RCC 7860 (cell line): ENCODE results near the gene STK11IP.

ENCODE experiments used
- DNase-seq: peaks from one replicate; pipeline ENCODE4 v3.0.0-alpha.2; 2015; ENCODE audit warnings: low spot score
- FAIRE-seq: peaks from 2 replicates; lab custom pipeline; 2012; peaks lifted over from hg19 to GRCh38; lab: Jason Lieb, UNC

The STK11IP gene

GRCh38 chr2:219614076-219614860 is 16.6 kb downstream of the STK11IP start:
- FAIRE-seq (no peak), DNase-seq (no peak)

DNA sequence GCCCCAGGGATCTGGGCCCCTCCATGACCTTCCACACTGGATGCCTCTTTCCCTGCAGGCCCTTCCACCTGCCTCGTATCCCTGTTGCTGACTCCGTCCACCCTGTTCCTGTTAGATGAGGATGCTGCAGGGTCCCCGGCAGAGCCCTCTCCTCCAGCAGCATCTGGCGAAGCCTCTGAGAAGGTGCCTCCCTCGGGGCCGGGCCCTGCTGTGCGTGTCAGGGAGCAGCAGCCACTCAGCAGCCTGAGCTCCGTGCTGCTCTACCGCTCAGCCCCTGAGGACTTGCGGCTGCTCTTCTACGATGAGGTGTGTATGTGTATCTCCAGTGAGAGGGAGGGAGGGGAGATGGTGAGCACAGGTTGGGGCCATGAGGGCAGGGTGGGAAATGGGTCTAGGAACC is 17.4 kb downstream of the STK11IP start:
- no peak for DNase-seq

GRCh38 chr2:219615894-219616293 is 18.2 kb downstream of the STK11IP start:
- DNase-seq (no peak), FAIRE-seq (no peak)

More for the DNA sequence above, 17.4 kb downstream of the STK11IP start:
- FAIRE-seq = no peak

GRCh38 chr2:219616550-219616949 is 18.9 kb downstream of the STK11IP start:
- no peak for FAIRE-seq
- no peak for DNase-seq

DNA sequence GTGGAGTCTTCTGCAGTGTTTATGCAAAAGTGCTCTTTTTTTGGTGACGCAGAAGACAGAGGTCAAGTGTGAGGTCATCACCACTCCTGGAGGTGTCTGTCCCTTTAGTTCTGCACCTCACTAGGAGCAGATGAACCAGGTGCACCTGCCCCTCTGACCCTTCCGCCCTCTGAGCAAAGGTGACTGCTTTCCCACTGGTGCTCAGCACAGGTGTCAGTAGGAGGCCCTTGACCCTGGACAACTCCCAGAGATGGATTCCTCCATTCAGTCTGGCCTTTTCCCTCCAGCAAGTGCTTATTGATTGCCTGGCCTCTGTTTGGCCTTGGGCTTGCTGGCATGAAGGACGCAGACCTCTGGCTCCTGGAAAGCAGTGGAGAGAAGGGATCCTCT is 21.1 kb downstream of the STK11IP start:
- no peak for DNase-seq
- FAIRE-seq = no peak

DNA sequence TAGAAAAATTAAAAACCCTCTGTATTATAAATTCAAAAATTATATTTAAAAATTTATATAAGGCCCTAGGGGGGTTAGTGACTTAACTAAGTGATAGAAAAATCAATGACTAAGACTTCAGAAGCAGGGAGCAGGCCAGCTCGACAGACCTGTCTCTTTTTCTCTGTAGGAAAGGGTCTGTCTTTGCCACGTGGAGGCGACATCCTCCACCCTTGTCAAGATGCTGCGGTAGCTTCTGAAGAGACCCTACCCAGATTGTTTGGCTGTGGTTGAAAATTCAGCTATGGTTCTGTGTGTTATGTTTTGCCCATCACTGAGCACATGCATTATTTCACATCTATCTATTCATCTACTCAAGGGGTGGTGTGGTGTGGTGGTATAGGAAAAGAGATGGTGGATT is 21.6 kb downstream of the STK11IP start:
- DNase-seq (no peak), FAIRE-seq (no peak)

GRCh38 chr2:219620546-219620945 is 22.9 kb downstream of the STK11IP start:
- FAIRE-seq (no peak), DNase-seq (no peak)

GRCh38 chr2:219621935-219622334 is 24.3 kb downstream of the STK11IP start:
- no peak for FAIRE-seq

GRCh38 chr2:219622472-219622871 is 24.8 kb downstream of the STK11IP start:
- no peak for DNase-seq
- no peak for FAIRE-seq

More at GRCh38 chr2:219621935-219622334, 24.3 kb downstream of the STK11IP start:
- no peak for DNase-seq

DNA sequence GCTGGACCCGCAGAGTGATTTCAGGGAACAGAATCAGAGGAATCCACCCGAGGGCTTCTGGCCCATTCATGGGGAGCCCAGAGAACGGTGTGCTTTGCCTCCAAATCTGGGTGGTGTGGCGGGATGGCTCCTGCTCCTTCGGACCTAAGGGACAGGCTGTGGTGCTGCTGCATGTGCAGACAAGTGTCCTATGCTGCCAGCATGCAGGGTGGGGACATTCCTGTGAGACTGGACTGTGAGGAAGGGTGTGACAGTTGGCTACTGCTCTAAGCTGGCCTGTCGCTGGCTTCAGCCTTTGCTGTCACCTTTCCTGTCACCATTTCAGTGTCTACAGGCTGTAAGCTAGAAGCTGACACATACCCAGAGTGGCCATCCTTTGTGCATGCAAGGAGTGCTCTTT is 26.9 kb downstream of the STK11IP start:
- DNase-seq (no peak), FAIRE-seq (no peak)

DNA sequence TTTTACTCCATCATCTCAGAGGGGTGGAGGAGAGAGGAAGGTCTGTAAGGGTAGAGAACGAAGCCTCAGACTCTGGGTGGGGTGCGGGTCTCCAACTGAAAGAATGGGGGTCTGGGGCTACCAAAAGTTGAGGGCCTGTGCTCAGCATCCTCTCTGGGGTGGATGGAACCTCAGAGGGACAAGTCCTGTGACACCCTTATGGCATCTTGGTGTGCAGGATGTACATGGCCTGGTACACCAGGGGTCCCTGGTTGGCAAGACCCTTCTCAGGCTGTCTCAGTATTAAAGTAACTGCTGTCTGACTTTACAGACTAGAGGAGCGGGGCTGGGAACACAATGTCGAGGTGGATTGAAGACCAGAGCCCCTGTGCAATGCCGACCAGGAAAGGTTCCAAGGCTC is 27.5 kb downstream of the STK11IP start:
- no peak for FAIRE-seq
- no peak for DNase-seq

- DNase-seq (no peak), FAIRE-seq (no peak)
These were observed 28.9 kb downstream of the STK11IP start for GRCh38 chr2:219626540-219626939.

DNA sequence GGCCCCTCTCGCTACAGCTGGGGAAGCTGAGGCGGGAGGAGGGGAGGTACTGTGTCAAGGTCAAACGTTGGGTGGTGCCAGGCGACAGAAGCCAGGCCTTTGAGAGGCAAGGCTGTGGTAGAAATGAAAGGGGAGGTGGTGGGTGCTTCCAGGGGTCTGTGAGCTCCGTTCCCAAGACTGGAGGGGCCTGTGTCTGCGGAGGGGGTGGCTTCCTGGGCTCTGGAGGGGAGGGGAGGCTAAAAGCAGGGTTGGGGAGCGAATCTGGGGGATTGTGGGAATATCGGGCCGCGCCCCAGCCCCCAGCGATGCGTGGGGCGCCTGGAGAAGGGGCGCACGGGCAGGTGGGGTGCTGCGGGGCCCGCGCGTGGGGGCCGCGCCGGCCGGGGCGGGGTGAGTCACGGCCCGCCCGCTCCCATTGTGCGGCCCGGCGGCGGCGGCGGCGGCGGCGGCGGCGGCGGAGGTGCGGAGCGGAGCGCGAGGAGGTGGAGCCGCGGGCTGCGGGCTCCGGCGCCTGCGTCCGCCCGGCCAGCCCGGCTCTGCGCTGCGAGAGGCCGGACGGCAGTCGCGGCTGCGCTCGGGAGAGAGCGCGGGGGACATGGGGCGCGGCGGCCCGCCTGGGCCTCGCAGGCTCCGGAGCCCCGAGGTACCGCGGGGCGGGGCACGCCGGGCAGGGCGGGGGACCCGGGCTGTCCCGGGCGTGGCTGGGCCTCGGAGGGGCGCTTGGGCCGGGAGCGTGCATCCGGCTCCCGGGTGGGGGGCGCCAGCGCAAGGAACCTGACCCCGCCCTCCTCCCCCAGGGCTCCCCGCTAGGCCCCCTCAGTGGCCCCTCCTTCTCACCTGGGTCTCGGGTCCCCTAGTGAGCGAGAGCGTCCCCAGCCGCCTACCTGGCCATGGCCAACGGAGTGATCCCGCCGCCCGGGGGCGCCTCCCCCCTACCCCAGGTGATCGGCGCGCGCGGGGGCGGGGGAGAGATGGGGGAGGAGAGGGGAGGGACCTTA is 29.7 kb downstream of the STK11IP start, which contains the start of gene SLC4A3:
Gene SLC4A3 (plus strand): TSS at position 528 of the 998 bp plus-strand sequence. CDS start 363 bp downstream, at position 891.
- FAIRE-seq = no peak
- no peak for DNase-seq

DNA sequence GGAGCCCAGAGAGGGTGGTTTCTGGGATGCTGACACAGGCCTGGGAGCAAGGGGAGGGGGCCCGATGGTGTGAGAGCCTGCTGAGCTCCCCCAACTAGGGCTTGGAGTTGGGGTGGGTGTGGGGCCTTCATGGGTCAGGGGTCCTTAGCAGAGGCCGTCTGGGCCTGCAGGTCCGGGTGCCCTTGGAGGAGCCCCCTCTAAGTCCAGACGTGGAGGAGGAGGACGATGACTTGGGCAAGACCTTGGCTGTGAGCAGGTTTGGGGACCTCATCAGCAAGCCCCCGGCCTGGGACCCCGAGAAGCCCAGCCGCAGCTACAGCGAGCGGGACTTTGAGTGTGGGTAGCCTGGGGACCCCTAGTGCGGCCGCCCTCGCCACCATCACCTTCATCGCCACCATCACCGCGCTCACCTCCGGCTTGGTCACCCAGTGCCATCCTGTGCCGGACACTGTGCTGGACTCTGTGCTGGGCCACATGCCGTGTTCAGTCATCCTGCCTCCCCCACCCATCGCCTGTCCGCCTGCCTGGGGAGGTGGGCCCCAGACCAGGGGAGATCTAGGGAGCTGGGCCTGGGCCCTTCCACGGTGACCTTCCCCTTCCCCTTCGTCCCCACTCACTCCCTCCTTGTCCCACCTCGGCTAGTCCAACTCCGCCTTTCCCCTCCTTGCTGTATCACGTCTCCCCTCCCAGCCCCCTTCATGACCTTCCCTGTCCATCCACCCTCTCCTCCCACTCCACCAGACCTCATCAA is 30.8 kb downstream of the STK11IP start:
- no peak for FAIRE-seq

GRCh38 chr2:219628986-219629901 is 31.6 kb downstream of the STK11IP start:
- FAIRE-seq = no peak
- no peak for DNase-seq

More for the DNA sequence above, 30.8 kb downstream of the STK11IP start:
- DNase-seq = no peak

- FAIRE-seq (no peak), DNase-seq (no peak)
These were observed 32.5 kb downstream of the STK11IP start for GRCh38 chr2:219629976-219630695.

GRCh38 chr2:219630770-219631405 is 33.2 kb downstream of the STK11IP start:
- FAIRE-seq (no peak), DNase-seq (no peak)

DNA sequence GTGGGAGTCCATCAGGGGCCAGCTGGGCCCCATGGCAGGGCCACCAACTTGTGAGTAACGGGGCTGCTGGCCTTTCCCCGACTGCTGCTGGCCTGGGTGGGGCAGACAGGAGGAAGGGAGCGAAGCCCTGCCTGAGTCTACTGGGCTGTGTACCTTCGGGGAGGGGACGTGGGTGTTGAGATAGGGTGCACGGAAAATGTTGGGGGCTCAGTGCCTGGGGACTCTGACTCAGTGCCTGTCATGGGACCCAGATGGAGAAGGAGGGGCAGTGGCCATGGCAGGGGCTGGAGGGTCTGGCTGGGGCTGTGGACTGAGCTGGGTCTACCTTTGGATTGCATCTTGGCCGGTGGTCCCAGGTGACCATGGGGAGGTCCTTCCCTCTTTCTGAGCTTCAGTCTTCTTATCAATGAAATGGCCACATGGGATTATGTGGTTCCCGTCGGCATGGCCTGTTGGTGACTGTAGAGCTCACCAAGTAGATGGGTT is 33.8 kb downstream of the STK11IP start:
- DNase-seq = no peak
- FAIRE-seq = no peak
